Lower lobe of right lung (tissue), 2 donors: ENCODE data around the gene CCDC175. TPM values are rescaled to one million over a fixed set of nuclear protein-coding genes. Genes with fewer than 3 reads are reported as not detected.

Experiments used
- ATAC-seq, 2 donors: fragments of 200-7000 bp; cut with Tn5 transposase; one replicate each; pipeline ENCODE4 v1.9.1; 2020 to 2022; ENCODE audit warnings: mild to moderate bottlenecking in 2 of 2, moderate library complexity in 2 of 2
- DNase-seq: peaks from one replicate; pipeline ENCODE4 v3.0.0-alpha.2; 2020
- H3K27ac ChIP-seq: fragments of 200-600 bp; one replicate; pipeline ENCODE4 v1.8.0; 2022
- H3K27me3 ChIP-seq: fragments of 200-600 bp; one replicate; pipeline ENCODE4 v1.8.0; 2022; ENCODE audit warnings: low read depth
- H3K36me3 ChIP-seq: fragments of 200-600 bp; one replicate; pipeline ENCODE4 v1.8.0; 2022; ENCODE audit warnings: mild to moderate bottlenecking
- H3K4me1 ChIP-seq: fragments of 200-600 bp; one replicate; pipeline ENCODE4 v1.8.0; 2022
- H3K4me3 ChIP-seq: fragments of 200-600 bp; one replicate; pipeline ENCODE4 v1.8.0; 2022; ENCODE audit warnings: mild to moderate bottlenecking
- H3K9me3 ChIP-seq: fragments of 200-600 bp; one replicate; pipeline ENCODE4 v1.8.0; 2022
- intact Hi-C: fragments of 100-400 bp; cut with DNase I; formaldehyde crosslinking; loops from one replicate; pipeline ENCODE4 v1.11.0; 2022
- total RNA-seq: library from RNA; stranded (reverse); fragmentation: NEBNext Ultra II Directional; extraction: Animal tissue kit (Norgen Biotek cat#: 25700); gene quantifications from one replicate; pipeline ENCODE4 v1.2.1, GENCODE V29; 2021
- TF ChIP-seq, protein P1 (sequence below): fragments of 200-600 bp; IDR thresholded peaks from one replicate; pipeline ENCODE4 v1.8.0; 2022; ENCODE audit warnings: antibody characterized with exemption, mild to moderate bottlenecking
- donor health status: DM: no; HTN: yes; CAD: no; lungs with severe emphysema.

CCDC175 gene
- total RNA-seq, 1 donor from 2014 or later, result 1.0 TPM

- H3K4me1 ChIP-seq, result no peaks in the 10 kb centered on the region
- no peak for DNase-seq
Observed at GRCh38 chr14:59510001-59510400, 66.6 kb downstream of the CCDC175 start.

DNA sequence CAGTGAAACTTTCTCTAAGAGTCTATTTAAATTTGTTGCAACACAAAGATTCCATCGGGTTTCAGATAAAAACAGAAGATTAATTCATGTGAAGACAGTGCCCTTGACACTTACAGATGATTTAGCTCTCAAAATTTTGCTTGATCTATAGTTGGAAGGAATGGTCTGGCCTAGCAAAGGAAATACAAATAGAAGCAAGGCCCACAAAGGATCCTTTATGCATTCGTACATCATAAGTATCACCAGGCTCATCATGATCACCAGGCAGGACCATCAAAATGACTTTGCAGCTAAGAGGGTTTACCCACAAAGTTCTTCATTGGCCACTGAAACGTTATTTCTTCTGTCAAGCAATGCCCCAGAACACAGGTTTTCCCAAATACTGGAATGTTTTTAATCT lies 67.5 kb downstream of the CCDC175 start:
- TF ChIP-seq, protein P1, sequence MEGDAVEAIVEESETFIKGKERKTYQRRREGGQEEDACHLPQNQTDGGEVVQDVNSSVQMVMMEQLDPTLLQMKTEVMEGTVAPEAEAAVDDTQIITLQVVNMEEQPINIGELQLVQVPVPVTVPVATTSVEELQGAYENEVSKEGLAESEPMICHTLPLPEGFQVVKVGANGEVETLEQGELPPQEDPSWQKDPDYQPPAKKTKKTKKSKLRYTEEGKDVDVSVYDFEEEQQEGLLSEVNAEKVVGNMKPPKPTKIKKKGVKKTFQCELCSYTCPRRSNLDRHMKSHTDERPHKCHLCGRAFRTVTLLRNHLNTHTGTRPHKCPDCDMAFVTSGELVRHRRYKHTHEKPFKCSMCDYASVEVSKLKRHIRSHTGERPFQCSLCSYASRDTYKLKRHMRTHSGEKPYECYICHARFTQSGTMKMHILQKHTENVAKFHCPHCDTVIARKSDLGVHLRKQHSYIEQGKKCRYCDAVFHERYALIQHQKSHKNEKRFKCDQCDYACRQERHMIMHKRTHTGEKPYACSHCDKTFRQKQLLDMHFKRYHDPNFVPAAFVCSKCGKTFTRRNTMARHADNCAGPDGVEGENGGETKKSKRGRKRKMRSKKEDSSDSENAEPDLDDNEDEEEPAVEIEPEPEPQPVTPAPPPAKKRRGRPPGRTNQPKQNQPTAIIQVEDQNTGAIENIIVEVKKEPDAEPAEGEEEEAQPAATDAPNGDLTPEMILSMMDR, result no peak
- no peak for DNase-seq
- no peaks in the 10 kb centered on the region for H3K4me1 ChIP-seq
- ATAC-seq, result no peak
- intact Hi-C loops, result no loop called here
- H3K27me3 ChIP-seq, result no peaks in the 10 kb centered on the region
- peaks cover 13% of the 10 kb centered on the region for H3K36me3 ChIP-seq
- no peak overlapping the region for H3K4me3 ChIP-seq
- H3K9me3 ChIP-seq, result no peaks in the 10 kb centered on the region
- no peak overlapping the region for H3K27ac ChIP-seq

More at GRCh38 chr14:59510001-59510400, 66.6 kb downstream of the CCDC175 start:
- ATAC-seq, result no peak
- peaks cover 4% of the 10 kb centered on the region for H3K36me3 ChIP-seq
- H3K4me3 ChIP-seq, result no peak overlapping the region
- no peaks in the 10 kb centered on the region for H3K27me3 ChIP-seq
- TF ChIP-seq, protein P1, result no peak
- intact Hi-C loops, result no loop called here
- no peaks in the 10 kb centered on the region for H3K9me3 ChIP-seq
- no peak overlapping the region for H3K27ac ChIP-seq

DNA sequence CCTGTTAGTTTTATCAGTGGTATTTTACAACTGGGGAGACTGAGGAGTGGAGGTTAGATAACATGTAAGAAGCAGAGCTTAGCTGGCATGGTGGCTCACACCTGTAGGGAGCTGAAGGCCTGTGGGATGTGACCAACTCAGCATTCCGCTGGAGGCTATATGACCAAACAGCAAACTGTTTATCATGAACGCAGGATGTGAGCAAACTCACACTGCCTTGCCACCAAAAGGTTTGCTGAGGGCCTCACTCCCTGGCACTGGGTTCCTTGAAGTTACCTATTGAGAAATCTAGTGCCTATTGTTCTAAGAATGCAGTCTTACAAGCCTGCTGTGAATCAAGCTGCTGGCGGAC lies 68.9 kb downstream of the CCDC175 start:
- Histone ChIP-seq H3K9me3 (no peaks in the 10 kb centered on the region), H3K27ac (no peak overlapping the region), H3K4me1 (no peaks in the 10 kb centered on the region), H3K36me3 (peaks cover 25% of the 10 kb centered on the region), H3K27me3 (no peaks in the 10 kb centered on the region), H3K4me3 (no peak overlapping the region)
- intact Hi-C loops, result no loop called here
- no peak for ATAC-seq
- no peak for DNase-seq
- TF ChIP-seq, protein P1, result no peak

- Histone ChIP-seq H3K27ac (no peak overlapping the region), H3K4me3 (no peak overlapping the region), H3K36me3 (peaks cover 26% of the 10 kb centered on the region), H3K27me3 (no peaks in the 10 kb centered on the region), H3K9me3 (no peaks in the 10 kb centered on the region), H3K4me1 (no peaks in the 10 kb centered on the region)
- TF ChIP-seq, protein P1, result peak; percentile 72
- ATAC-seq, result peak; percentile 62 to 82
- intact Hi-C loops, result no loop called here
- DNase-seq, result no peak
Observed at GRCh38 chr14:59507063-59507751, 69.4 kb downstream of the CCDC175 start.

DNA sequence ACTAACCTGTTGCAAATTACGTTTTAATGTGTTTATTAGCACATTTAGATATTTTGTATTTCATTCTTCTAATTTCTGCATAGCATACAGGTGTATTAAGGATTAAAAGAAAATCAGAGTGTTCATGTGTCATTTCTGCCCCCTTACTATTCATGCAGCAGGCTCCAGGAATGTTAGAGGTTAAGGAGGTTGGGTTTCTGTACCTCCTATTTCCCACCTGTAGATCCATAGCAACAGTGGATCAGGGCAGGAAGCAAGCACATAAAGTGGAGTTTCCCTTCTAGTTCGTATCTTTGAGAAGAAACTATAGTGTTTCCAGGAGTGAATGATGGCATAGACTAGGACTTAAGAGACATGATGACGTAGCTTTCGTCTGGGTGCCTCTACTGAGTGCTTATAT lies 73.4 kb downstream of the CCDC175 start:
- intact Hi-C loops, result no loop called here
- Histone ChIP-seq H3K27me3 (no peaks in the 10 kb centered on the region), H3K4me1 (no peaks in the 10 kb centered on the region), H3K27ac (no peak overlapping the region), H3K4me3 (no peak overlapping the region), H3K36me3 (peaks cover 47% of the 10 kb centered on the region), H3K9me3 (no peaks in the 10 kb centered on the region)
- DNase-seq, result no peak
- TF ChIP-seq, protein P1, result no peak
- ATAC-seq, result no peak
